GM19455 (cell line): Measurements from ENCODE around the gene SAT2.

ENCODE experiments used
- ATAC-seq: cut with Tn5 transposase; IDR thresholded peaks from one replicate; pipeline ENCODE4 v1.9.1; 2021; ENCODE audit not compliant: unreplicated experiment

SAT2 gene

DNA sequence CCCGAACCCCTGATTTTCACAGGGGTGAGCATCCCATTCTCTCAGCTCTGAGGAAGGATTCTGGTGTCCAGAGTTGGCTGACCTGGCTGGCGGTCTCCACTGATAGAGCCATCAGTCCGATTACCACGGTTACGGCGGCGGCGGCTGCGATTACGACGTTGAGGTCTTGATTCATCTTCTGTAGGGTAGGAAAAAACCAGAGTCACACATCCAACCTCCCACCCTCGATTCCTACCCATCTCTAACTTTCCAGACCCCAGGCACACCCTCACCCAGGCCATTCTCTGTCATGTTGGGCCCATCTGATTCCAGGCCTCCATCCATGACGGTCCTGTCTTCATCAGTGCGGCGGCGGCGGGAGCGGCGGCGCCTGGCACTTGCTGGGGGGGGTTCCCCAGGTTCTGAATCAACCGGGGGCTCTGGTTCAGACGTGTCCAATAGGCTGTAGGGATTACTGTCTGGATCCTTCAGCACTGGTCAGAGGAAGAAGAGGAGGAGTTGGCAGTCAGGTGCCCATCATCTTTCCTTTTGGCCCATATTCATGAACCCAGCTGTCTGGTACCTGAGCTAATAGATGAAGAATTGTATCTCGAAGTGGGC is 35.1 kb downstream of the SAT2 start:
- ATAC-seq: no peak

GRCh38 chr17:7591596-7591995 is 36.0 kb downstream of the SAT2 start:
- no peak for ATAC-seq

DNA sequence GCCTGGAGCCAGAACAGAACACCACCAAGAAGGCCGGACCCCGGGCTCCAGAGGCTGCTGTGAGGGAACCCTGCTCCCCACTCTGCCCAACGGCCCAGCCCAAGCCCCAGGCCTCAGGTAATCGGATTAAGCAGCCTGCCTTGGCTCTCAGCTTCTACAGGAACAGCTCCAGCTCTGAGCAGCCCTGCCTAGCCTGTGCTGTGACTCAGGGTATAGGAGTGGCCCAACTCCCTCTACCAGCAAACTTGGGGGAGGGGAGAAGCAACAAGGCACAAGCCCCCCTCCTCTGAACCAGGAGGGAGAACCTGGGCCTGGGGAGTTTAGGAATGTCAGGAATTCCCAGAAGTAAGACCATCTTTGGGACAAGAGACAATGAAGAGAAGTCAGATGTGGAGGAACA is 36.9 kb downstream of the SAT2 start:
- ATAC-seq: no peak

- no peak for ATAC-seq
These were observed 37.5 kb downstream of the SAT2 start, which contains the start of gene SOX15 for GRCh38 chr17:7589891-7590691. SOX15 (minus strand) TSS chr17:7590094; CDS start chr17:7589676, 418 bp downstream.

- no peak for ATAC-seq
These were observed 38.3 kb downstream of the SAT2 start for GRCh38 chr17:7589204-7589868.

GRCh38 chr17:7588553-7589203 is 38.9 kb downstream of the SAT2 start:
- no peak for ATAC-seq

DNA sequence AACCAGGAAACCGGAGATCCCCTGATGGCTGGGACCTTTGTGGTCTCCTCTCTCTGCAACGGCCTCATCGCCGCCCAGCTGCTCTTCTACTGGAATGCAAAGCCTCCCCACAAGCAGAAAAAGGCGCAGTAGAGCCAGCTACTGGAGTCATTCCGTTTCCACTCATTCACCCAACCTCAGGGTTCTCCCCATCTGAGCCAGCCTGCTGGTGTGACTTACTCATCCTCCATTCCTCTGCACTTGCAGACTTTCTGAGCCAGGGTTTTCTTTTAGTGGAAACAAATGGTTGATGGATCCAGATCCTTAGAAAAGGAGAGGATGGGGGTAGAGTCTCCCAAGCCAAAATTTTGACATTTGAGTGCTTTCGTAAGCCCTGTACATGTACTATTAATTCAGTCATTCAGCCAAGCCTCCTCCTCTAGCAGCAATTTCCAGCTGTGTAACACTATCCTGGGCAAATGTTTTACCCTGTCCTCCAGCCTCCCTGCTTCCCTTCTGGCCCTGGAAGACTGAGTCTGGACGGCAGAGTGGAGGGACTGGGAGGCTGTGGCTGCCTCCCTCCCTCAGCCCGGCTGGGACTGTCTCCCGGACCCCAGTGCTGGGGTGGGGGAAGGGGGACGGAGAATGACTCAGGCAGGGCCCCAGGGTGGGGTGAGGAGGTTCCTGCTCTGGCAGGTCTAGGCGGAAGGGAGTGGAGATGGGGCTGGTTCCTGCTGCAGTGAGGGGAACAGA is 40.0 kb downstream of the SAT2 start:
- no peak for ATAC-seq

DNA sequence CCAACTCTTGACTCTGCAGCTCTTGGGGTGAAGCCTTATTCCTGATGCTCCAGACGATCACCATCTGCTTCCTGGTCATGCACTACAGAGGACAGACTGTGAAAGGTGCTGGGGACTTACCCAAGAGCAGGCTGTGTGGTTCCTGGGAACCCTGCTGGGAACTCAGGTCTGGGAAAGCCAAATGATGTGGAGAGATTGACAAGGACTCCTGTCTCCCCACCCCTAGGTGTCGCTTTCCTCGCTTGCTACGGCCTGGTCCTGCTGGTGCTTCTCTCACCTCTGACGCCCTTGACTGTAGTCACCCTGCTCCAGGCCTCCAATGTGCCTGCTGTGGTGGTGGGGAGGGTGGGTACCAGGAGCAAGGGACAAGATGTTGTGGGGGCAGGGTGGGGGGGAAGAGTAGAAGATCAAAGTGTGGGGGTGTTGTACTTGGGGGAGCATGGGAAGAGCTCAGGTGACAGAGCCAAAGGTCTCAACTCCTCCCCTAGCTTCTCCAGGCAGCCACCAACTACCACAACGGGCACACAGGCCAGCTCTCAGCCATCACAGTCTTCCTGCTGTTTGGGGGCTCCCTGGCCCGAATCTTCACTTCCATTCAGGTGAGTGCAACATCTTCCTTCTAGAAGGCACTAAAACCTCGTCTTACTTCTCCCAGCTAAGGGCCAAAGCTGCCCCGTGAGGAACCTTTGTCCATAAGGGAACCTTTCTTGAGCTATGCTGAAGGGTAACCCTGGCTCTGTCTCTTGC is 40.8 kb downstream of the SAT2 start:
- ATAC-seq: no peak

GRCh38 chr17:7583253-7584109 is 44.1 kb downstream of the SAT2 start, which contains the start of gene MPDU1:
MPDU1 (plus strand) TSS chr17:7583852; CDS start chr17:7583863, 11 bp downstream.
- peak; percentile 75 for ATAC-seq

GRCh38 chr17:7582396-7583252 is 45.0 kb downstream of the SAT2 start:
- no peak for ATAC-seq

DNA sequence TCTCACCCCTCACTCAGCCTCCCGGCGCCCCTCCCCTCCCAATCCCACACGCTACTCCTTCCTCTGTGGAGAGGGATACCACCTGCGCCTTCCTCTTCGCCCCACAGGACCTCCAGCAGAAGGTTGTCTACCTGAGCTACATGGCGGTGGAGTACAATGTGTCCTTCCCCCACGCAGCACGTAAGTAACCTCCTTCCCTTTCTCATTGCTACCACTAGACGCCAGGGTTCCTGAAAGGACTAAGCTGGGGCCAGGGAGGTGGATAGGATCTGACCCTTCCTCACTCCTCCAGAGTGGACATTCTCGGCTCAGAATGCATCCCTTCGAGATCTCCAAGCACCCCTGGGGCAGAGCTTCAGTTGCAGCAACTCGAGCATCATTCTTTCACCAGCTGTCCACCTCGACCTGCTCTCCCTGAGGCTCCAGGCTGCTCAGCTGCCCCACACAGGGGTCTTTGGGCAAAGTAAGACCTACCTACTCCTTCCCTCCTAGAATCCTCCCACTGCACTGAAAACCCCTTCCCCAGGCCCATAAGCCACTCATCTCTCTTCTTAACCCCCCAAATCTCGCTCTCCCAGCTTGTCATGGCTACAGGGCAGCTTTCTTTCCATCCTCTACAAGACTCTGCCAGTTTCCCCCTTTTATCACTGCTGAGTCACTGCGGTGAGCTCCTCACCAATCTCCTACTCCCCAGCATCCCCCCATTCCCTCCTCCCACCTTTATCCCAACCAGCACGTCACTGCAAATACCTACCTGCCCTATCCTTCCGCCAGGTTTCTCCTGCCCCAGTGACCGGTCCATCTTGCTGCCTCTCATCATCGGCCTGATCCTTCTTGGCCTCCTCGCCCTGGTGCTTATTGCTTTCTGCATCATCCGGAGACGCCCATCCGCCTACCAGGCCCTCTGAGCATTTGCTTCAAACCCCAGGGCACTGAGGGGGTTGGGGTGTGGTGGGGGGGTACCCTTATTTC is 46.7 kb downstream of the SAT2 start:
- no peak for ATAC-seq

- ATAC-seq: no peak
These were observed 47.6 kb downstream of the SAT2 start for GRCh38 chr17:7579834-7580603.

DNA sequence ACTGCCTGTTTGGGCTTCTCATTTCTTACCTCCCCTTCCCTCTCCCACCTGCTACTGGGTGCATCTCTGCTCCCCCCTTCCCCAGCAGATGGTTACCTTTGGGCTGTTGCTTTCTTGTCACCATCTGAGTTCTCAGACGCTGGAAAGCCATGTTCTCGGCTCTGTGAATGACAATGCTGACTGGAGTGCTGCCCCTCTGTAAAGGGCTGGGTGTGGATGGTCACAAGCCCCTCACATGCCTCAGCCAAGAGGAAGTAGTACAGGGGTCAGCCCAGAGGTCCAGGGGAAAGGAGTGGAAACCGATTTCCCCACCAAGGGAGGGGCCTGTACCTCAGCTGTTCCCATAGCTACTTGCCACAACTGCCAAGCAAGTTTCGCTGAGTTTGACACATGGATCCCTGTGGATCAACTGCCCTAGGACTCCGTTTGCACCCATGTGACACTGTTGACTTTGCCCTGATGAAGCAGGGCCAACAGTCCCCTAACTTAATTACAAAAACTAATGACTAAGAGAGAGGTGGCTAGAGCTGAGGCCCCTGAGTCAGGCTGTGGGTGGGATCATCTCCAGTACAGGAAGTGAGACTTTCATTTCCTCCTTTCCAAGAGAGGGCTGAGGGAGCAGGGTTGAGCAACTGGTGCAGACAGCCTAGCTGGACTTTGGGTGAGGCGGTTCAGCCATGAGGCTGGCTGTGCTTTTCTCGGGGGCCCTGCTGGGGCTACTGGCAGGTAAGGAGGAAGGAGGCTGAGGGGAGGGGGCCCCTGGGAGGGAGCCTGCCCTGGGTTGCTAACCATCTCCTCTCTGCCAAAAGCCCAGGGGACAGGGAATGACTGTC is 48.4 kb downstream of the SAT2 start, which contains the start of gene CD68:
Gene CD68, plus strand, starts transcription at position 638 of the 833 bp plus-strand sequence. Its CDS starts 40 bp downstream, at position 678.
- ATAC-seq: peak; percentile 32

GRCh38 chr17:7577327-7578199 is 50.1 kb downstream of the SAT2 start:
- ATAC-seq: no peak
